BE2C (cell line): ENCODE measurements around the gene ZNF490.

Experiments used
- DNase-seq: peaks from one replicate; pipeline ENCODE4 v3.0.0-alpha.2; 2020
- H3K27me3 ChIP-seq: fragments of 250-450 bp; sonication (Bioruptor Pico); 2 replicates; pipeline ENCODE4 v1.5.1; 2020; ENCODE audit warnings: mild to moderate bottlenecking
- H3K36me3 ChIP-seq: fragments of 250-450 bp; sonication (Bioruptor Pico); 2 replicates; pipeline ENCODE4 v1.5.1; 2020; ENCODE audit warnings: mild to moderate bottlenecking
- H3K4me1 ChIP-seq: fragments of 250-450 bp; sonication (Bioruptor Pico); 2 replicates; pipeline ENCODE4 v1.5.1; 2020
- H3K4me3 ChIP-seq: 2 replicates; pipeline ENCODE4 v1.5.1; 2011; ENCODE audit warnings: low read depth, low read length
- H3K9me3 ChIP-seq: fragments of 250-450 bp; sonication (Bioruptor Pico); 2 replicates; pipeline ENCODE4 v1.5.1; 2020
- TF ChIP-seq, protein P1 (sequence below): IDR thresholded peaks from 2 replicates; pipeline ENCODE4 v1.5.1; 2012; ENCODE audit warnings: mild to moderate bottlenecking, low read depth, low read length

Gene ZNF490

DNA sequence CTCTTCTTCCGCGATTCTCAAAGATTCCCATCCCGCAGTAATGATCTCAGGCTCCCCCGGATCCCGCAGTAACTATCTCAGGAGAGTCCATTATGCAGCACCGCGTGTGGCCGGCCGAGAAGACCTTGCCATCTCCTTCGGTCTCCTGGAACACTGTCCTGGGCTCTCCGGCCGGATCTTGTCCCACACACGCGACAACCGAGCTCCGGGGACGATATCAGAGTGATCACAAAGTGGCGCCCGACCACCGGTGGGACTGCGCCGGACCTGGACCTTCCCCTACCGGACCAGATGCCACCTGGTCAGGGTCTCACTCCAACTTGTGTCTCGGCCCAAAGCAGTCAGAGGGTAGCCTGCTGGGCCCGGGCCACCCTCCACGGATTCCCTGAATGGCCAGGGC lies 31.9 kb upstream of the ZNF490 start:
- Histone ChIP-seq H3K4me1 (no peaks in the 10 kb centered on the region), H3K9me3 (no peaks in the 10 kb centered on the region; the same call in 1 of the 2 replicates), H3K27me3 (no peaks in the 10 kb centered on the region), H3K4me3 (no peak overlapping the region), H3K36me3 (no peaks in the 10 kb centered on the region)
- DNase-seq: no peak
- TF ChIP-seq, protein P1, sequence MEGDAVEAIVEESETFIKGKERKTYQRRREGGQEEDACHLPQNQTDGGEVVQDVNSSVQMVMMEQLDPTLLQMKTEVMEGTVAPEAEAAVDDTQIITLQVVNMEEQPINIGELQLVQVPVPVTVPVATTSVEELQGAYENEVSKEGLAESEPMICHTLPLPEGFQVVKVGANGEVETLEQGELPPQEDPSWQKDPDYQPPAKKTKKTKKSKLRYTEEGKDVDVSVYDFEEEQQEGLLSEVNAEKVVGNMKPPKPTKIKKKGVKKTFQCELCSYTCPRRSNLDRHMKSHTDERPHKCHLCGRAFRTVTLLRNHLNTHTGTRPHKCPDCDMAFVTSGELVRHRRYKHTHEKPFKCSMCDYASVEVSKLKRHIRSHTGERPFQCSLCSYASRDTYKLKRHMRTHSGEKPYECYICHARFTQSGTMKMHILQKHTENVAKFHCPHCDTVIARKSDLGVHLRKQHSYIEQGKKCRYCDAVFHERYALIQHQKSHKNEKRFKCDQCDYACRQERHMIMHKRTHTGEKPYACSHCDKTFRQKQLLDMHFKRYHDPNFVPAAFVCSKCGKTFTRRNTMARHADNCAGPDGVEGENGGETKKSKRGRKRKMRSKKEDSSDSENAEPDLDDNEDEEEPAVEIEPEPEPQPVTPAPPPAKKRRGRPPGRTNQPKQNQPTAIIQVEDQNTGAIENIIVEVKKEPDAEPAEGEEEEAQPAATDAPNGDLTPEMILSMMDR: no peak

DNA sequence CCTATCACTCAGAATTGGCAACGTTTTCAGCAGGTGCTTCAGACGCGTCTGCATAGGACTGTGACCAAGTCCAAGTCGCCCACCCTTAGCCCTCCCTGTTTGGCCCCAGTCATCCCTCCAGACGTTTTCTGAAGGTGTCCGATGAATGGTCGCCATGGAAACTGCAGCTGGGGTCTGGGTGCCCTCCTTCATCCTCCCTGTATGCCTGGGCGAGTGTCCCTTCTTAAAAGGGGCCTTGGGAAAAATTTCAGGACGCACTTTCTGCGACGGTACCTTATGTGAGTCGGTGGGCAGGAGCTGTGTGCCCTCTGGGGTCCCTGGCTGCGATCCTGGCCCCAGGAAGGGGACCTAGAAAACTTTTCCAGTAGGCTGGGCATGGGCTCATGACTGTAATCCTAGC lies 30.8 kb upstream of the ZNF490 start:
- no peak for DNase-seq
- TF ChIP-seq, protein P1: no peak
- Histone ChIP-seq H3K27me3 (no peaks in the 10 kb centered on the region), H3K9me3 (no peaks in the 10 kb centered on the region), H3K36me3 (no peaks in the 10 kb centered on the region), H3K4me1 (no peaks in the 10 kb centered on the region), H3K4me3 (no peak overlapping the region)

DNA sequence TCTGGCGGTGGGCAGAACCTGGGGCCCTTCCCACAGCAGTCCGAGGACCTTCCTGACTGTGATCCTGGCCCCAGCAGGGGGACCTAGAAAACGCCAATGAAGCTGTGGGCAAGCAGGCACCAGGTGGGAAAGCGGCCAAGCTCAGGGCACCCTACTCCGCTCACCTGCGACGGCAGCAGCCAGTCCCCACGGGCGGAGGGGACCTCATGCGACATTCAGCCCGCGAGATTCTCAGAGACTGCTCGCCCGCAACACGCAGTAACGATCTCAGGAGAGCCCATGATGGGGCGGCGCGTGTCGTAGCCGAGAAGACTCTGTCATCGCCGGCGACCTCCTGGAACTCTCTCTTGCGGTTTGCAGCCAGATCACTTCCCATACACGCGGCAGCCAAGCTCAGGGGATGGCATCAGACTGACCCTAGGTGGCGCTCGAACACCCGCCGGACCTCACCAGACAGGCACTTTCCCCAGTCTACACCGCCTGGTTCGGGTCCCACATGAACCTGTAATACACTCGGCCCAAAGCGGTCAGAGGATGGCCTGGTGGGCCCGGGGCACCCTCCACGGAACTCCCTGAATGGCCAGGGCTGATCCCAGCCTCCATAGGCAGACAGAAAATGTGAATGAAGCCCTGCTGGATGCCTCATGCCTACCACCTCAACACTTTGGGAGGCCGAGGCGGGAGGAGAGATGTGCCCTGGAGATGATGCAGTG lies 29.4 kb upstream of the ZNF490 start:
- peak; percentile 84 for DNase-seq
- Histone ChIP-seq H3K27me3 (no peaks in the 10 kb centered on the region), H3K4me3 (peak overlapping the region; percentile 33), H3K36me3 (no peaks in the 10 kb centered on the region), H3K4me1 (no peaks in the 10 kb centered on the region), H3K9me3 (no peaks in the 10 kb centered on the region)
- TF ChIP-seq, protein P1: peak; percentile 79

DNA sequence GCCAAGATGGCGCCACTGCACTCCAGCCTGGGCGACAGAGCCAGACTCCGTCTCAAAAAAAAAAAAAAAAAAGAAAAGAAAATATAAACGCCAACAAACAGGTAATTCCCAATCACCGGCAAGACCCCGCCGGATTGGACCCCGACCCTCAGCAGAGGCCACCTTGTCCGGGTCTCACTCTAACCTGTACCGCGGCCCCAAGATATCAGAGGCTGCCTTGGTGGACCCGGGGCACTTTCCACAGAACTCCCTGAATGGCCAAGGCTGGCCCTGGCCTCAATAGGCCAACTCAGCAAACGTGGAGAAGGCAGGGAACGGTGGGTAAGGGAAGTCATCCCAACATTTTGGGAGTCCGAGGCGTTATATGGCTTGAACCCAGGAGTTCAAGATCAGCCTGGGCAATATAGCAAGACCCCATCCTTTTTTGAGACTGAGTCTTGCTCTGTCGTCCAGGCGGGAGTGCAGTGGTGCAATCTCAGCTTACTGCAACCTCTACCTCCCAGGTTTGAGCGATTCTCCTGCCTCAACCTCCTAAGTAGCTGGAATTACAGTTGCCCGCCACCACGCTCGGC lies 28.1 kb upstream of the ZNF490 start:
- Histone ChIP-seq H3K9me3 (no peaks in the 10 kb centered on the region), H3K36me3 (no peaks in the 10 kb centered on the region), H3K27me3 (no peaks in the 10 kb centered on the region), H3K4me3 (no peak overlapping the region), H3K4me1 (no peaks in the 10 kb centered on the region)
- TF ChIP-seq, protein P1: no peak
- DNase-seq: no peak

DNA sequence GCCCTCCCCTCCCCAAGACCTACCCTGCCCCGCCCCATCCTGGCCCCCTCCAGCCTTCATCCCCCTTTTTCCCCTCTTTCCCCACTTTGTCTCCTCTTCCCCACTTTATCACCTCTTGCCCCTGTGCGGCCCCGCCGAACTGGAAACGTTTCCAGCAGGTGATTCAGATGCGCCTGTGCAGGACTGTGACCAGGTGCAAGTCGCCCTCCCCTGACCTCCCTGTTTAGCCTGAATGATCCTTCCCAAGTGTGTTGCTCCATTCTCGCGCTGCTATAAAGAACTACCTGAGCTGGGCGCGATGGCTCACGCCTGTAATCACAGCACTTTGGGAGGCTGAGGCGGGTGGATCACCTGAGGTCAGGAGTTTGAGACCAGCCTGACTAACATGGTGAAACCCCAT lies 26.0 kb upstream of the ZNF490 start:
- DNase-seq: no peak
- H3K27me3 ChIP-seq: no peaks in the 10 kb centered on the region
- no peaks in the 10 kb centered on the region for H3K36me3 ChIP-seq
- TF ChIP-seq, protein P1: no peak
- no peak overlapping the region for H3K4me3 ChIP-seq
- no peaks in the 10 kb centered on the region; the same call in 1 of the 2 replicates for H3K9me3 ChIP-seq
- H3K4me1 ChIP-seq: no peaks in the 10 kb centered on the region

DNA sequence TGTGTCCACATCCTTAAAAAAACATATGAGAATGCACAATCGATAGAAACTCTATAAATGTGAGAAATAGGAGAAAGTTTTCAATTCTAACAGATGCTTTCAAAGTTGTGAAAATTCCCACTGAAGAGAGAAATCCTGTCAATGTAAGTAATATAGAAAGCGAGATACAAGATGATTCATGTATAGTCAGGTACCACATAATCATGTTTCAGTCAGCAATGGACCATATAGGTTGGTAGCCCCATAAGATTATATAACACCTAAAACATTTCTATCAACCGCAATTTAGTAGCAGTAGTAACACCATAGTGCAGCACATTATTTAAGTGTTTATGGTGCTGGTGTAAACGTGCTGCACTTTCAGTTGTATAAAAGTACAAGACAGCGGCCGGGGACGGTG lies 18.6 kb upstream of the ZNF490 start:
- H3K36me3 ChIP-seq: peaks cover 55% of the 10 kb centered on the region
- H3K4me3 ChIP-seq: no peak overlapping the region
- DNase-seq: no peak
- H3K4me1 ChIP-seq: no peaks in the 10 kb centered on the region
- TF ChIP-seq, protein P1: no peak
- H3K9me3 ChIP-seq: peaks cover 15% of the 10 kb centered on the region
- no peaks in the 10 kb centered on the region for H3K27me3 ChIP-seq
